A172 (cell line): ENCODE results near the gene UNC45B. TPM values are rescaled to one million over a fixed set of nuclear protein-coding genes. Genes with fewer than 3 reads are reported as not detected.
A peak's percentile ranks its signal among the peaks of the same experiment; 100 is the strongest.
"Not testable (repeated sequence)": the region's sequence is repeated elsewhere in the genome, so short reads cannot be mapped to it uniquely, and the experiment has no call there.

Source experiments
- DNase-seq: peaks from one replicate; pipeline ENCODE4 v3.0.0-alpha.2; 2015; ENCODE audit warnings: low spot score
- total RNA-seq: library from RNA; depleted of rRNA; stranded (reverse); fragments of >200 nt; shearing (Covaris generic); gene quantifications from 2 replicates; pipeline ENCODE4 v1.2.3, GENCODE V29; 2014; rRNA removed

UNC45B gene, protein sequence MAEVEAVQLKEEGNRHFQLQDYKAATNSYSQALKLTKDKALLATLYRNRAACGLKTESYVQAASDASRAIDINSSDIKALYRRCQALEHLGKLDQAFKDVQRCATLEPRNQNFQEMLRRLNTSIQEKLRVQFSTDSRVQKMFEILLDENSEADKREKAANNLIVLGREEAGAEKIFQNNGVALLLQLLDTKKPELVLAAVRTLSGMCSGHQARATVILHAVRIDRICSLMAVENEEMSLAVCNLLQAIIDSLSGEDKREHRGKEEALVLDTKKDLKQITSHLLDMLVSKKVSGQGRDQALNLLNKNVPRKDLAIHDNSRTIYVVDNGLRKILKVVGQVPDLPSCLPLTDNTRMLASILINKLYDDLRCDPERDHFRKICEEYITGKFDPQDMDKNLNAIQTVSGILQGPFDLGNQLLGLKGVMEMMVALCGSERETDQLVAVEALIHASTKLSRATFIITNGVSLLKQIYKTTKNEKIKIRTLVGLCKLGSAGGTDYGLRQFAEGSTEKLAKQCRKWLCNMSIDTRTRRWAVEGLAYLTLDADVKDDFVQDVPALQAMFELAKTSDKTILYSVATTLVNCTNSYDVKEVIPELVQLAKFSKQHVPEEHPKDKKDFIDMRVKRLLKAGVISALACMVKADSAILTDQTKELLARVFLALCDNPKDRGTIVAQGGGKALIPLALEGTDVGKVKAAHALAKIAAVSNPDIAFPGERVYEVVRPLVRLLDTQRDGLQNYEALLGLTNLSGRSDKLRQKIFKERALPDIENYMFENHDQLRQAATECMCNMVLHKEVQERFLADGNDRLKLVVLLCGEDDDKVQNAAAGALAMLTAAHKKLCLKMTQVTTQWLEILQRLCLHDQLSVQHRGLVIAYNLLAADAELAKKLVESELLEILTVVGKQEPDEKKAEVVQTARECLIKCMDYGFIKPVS
- total RNA-seq = not detected in 2 replicates

DNA sequence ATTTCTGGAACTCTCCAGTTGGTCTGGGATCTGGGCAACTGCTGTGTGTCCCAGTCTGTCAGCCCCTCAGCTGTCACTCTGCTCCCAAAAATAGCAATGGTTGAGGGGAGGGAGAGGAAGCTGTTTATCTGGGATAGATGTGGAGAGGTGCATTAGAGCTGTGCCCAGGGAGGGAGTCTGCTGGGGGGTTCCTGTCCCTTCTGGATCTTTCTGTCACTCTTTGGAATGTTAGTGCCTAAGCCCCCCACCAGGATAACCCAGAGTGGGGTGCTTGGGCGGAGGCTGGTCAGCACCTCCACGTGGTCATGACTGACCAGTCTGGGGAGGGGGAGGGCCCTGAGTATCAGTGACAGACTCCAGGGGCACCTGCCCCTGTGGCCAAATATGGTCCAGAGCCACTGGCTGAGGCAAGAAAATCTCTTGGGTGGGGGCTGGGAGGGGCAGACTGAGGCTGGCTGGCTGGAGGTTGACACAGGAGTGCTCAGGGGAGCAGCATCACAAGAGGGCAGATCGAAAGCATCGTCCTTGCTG lies at the start of gene UNC45B:
UNC45B (plus strand) TSS at position 443 of the 531 bp plus-strand sequence. CDS start 447 bp downstream, outside the sequence.
- DNase-seq = no peak

DNA sequence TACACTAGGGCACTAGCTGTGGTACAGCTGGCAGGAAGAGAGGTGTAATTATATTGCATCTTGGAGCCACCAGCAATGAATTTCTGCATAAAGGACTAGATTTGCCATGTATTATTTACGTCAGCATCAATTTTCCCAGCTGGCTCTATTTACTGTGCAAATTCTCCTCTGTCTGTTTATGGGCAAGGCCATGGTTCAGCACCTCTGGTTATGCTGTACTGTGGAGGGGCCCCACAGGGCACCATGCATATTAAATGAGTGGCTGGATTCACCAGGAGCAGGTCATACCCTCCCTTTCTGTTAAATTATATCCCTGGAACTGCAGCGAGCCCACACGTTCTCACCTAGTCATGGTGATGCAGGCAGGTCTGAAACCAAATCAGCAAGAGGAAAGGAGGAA lies 47.7 kb upstream of the UNC45B start:
- DNase-seq = no peak

DNA sequence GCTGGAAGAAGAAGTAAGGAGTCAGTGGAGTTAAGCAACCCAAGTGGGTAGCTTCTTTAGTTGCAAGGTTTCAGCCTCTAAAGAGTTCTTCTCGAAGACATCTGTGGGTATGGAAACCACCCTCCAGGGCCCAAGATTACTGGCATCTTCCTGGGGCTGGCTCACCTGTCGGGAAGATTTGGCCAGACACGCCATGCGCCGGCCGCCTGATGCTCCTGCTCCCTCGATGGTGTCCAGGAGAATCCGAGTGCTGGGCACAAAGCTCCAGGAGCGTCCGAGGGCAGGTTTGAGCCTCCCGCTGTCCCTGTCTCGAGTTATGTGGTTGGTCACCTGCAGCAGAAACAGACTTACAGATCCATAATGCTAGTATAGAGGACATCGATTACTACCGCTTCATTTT lies 46.6 kb upstream of the UNC45B start:
- no peak for DNase-seq

DNA sequence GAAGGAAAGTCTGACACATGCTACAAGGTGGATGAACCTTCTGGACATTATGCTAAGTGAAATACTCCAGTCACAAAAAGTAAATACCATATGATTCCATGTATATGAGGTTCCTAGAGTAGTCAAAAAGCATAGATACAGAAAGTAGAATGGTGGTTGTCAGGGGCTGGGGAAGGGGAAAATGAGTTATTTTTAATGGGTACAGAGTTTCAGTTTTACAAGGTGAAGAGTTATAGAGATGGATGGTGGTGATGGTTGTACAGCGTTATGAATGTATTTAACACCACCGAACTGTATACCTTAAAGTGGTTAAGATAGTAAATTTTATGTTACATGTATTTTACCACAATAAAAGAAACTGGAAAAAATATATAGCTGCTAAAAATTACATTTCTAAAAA lies 45.9 kb upstream of the UNC45B start:
- DNase-seq = no peak

DNA sequence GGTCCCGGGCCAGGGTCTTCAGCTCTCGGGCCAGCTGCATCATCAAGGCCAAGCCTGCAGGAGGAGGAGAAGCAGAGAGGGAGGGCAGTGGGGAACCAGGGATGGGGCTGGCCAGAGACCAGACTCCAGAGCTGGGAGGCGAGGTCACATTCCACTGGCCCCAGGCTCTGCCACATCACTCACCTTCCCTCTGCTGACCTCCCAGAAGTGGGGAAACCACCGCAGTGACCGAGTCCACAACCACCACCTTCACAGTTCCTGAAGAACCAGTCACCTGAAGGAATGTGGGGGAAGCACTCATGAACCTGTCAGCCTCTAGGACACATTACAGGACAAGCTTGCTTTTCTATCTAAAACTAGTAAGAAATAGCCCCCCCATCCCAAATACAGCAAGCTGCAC lies 44.3 kb upstream of the UNC45B start:
- DNase-seq = no peak

DNA sequence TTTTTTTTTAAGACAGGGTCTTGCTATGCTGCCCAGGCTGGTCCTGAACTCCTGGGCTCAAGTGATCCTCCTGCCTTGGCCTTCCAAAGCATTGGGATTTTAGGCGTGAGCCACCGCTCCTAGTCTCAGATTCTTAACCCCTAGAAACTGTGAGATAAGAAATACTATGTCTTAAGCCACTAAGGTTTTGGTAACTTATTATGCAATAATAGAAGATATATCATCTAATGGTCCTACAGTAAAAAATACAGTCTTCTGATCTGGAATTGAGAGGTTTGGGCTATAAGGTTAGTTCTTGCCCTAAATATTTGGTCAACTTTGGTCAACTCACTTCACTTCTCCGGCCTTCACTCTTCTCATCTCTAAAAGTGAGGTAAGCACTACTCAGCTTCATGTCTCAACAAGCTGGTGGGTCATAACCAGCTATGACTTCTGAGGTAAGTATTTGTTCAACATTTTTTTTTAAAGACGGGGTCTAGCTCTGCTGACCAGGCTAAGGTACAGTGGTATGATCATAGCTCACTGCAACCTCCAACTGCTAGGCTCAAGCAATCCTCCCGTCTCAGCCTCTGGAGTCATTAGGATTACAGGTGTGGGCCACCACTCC lies 42.7 kb upstream of the UNC45B start:
- DNase-seq = no peak

DNA sequence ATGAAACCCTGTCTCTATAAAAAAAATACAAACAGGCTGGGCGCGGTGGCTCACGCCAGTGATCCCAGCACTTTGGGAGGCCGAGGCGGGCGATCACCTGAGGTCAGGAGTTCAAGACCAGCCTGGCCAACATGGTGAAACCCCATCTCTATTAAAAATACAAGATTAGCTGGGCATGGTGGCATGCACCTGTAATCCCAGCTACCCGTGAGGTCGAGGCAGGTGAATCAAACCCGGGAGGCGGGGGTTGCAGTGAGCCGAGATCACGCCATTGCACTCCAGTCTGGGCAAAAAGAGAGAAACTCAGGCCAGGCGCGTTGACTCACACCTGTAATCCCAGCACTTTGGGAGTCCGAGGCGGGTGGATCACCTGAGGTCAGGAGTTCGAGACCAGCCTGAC lies 36.8 kb upstream of the UNC45B start:
- not testable (repeated sequence) for DNase-seq

DNA sequence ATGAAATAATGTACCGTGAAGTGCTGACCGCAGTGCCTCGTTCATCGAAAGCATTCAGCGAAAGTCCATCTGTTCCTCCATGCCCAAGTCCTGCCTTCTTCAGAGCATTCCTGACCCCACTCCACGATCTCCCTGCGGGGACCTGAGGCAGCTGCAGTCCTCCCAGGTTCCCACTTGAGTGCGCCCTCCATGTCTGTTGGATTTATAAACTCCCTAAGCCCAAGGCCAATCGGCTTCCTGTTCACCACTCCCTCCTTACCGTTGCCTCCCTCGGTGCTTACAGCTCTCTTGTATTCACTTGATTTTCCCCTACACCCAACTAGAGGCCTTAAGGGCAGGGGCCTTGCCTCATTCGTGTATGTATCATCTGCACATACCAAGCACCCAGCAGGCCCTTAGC lies 30.8 kb upstream of the UNC45B start:
- DNase-seq = no peak

DNA sequence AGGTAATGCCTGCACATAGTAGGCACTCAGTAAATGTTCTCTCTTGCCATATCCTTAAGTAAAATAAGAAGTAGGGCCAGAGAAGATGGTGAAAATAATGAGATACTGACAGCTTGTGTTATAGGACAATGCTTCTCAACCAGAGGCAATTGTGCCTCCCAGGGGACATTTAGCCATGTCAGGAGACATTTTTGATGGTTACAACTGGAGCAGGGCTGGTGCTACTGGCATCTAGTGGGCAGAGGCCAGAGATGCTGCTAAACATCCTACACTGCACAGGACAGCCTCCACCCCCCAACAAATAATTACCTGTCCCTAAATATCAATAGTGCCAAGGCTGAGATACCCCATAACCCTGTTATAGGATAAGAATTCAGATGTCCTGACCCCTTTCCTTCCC lies 29.6 kb upstream of the UNC45B start:
- peak; percentile 27 for DNase-seq

DNA sequence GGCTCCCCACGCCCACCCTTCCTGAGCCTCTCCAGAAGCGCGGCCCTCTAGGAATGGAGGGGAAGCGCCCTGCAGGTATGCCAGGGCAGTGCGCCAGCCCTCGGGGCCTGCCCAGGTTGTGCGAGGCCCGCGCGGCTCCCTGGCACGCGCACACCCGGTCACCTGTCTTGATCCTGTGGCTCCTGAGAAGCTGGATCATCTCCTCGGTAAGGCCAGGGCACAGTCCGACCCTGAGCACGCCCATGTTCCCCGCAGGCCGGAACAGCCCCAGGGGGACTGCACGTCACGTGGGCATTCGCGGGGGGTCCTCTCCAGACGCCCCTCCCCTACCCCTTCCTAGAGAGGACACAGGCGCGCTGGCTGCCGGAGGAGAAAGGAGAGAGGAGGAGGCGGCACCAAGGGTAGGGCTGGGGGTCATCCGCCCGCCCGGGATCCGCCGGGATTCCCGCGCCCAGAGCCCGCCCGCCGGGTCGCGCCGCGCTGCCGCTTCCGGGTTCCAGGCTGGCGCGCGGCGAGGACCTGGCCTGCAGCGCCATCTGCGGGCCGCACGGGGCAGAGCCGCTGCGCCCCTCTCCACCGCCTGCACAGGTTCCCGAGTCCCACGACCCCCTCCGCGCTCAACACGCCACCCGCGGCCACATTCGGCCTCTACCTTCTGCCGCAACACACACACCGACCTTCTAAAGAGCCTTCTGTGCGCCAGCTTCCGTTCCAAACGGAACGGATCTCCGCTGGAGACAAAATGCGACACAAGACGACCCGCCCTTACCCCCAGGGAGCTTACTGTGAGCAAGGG lies 28.0 kb upstream of the UNC45B start, which contains the start of gene RAD51D:
RAD51D (minus strand) TSS at position 491 of the 796 bp plus-strand sequence; CDS start at position 244, 247 bp downstream.
- peak; percentile 51 for DNase-seq

DNA sequence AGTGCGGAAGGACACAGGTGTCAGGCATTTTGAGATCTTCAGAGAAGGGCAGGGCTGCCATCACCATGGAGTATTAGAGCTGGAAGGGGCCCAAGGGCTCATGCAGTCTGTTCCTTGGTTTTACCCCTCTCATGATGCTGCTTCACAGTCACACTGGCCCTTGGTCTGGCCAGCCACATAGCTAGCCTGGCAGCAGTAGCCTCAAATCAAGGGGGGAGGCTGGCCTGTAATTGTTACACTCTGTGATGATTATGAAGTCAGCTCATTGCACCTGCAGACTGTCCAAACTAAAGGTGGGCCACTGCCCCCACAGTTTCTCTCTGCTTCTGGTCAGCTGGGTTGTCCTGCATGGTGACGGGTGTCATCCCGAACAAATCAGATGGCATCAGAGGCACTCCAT lies 26.3 kb upstream of the UNC45B start, which contains the start of gene FNDC8:
FNDC8 (plus strand) TSS at position 301 of the 400 bp plus-strand sequence; CDS start at position 380, 79 bp downstream.
- DNase-seq = no peak

DNA sequence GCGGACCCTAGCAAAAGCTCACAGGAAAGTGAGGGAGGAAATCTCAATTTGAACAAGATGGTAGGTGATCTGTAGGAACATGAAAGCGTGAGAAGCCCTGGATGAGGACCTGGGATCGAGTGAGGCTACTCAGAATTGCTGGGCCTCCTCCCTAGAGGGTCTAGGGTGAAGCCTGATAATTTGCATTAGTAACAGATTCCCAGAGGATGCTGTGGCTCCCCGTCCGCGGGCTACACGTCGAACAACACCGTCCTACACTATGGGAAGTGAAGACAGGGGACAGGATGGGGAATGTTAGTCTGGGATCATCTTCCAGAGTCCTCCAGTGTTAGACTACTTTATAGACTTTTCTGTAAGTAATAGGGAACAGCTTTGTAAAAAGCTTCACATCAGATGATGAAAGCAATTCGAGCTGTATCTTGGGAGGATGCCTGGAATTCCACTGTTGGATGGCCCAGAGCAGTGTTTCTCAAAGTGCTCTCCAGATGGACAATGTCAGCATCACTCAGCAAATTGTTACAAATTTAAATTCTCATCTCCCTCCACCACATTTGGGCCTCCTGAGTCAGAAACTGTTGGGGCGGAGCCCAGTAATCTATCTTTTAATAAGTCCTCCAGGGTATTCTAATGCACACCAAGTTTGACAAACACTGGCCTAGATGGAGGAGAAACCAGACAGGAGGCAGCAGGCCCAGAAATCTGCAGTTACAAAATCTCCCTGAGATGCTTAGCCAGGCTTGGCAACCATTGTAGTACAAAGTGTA lies 19.7 kb upstream of the UNC45B start:
- DNase-seq = no peak

DNA sequence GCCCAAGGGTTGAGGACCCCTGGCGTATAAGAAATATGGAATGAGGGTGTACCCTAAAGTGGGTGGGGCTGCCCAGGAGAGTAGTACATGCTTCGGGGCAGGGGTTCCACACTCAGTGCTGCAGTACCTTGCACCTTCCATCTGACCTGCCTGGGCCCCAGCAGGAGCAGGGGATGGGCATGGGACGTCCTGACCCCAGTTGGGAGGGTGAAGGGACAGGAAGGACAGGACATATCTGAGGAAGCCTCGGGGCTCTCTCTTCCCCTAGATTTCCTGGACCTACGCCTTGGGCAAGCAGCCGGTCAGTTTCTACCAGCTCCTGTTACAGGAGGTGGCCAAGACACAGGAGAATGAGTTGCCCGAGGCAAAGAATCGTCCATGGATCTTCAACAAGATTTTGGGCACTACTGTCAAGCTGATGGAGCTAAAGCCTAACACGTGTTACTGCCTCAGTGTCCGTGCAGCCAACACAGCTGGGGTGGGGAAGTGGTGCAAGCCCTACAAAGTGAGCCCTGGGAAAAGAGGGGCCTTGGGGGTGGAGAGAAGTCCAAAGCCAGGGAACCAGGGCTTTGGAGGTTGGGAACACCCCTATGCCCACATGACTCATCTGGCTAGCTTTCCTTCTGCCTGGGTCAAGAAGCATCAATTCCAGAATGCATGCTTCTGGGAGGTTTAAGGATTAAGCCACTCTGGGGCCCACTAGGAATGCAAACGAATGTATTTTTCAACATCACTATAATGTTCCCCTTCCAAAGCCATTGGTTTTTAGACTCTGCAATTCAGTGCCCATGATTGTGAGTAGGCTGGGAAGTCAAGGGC lies 18.3 kb upstream of the UNC45B start:
- no peak for DNase-seq

DNA sequence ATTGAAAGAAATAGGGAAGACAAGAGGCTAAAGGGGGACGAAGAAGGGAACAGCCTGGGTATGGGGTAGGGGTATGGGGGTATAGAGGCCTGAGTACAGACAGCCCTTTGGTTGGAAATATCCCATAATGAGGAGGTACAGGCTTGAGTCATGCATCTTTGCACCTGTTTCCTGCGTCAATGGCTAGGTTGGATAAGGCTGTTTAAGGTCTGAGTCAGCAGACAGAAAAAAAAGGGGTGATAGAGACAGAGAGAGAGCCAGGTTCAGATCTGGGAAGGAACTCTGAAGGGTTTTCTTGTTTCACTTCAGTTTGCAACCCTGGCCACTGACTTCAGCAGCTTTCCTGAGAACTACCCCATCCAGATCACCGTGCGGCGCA lies 17.7 kb upstream of the UNC45B start:
- peak; percentile 22 for DNase-seq

DNA sequence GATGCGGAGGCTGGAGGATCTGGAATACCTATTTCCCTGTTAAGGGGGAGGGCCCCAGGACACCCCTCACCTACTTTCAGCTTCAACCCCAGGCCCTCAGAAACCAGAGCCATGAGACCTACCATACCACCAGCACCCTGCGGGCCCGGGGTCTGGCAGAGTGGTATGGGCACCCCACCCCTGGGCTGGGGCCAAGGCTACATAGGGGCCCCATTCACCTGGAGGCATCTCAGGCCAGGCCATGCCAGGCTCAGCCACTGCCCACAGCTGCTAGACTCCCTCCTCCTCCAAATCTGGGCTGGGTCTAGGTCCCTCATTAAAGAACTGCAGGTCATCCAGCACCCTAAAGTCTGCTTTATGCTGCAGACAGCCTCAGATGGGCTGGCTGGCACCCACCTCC lies 17.2 kb upstream of the UNC45B start:
- DNase-seq = no peak

DNA sequence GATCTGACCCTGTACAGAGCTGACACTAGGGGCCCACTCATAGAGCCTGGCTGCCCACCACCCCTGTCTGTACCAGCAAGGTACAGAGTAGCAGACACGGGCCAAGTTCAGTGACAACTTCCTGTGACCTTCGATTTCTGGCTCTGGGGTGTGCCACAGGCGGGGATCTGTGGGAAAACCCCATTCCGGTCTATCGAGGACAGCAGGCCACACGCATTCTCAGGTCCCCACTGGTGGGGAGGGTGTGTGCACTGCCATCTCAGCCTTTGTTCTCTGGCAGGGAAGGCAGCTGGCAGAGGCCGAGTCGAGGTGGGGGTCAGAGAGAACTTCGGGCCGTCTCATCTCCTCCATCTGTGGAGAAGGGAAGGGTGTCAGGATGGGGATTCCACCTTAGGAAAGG lies 15.5 kb upstream of the UNC45B start:
- DNase-seq = no peak

DNA sequence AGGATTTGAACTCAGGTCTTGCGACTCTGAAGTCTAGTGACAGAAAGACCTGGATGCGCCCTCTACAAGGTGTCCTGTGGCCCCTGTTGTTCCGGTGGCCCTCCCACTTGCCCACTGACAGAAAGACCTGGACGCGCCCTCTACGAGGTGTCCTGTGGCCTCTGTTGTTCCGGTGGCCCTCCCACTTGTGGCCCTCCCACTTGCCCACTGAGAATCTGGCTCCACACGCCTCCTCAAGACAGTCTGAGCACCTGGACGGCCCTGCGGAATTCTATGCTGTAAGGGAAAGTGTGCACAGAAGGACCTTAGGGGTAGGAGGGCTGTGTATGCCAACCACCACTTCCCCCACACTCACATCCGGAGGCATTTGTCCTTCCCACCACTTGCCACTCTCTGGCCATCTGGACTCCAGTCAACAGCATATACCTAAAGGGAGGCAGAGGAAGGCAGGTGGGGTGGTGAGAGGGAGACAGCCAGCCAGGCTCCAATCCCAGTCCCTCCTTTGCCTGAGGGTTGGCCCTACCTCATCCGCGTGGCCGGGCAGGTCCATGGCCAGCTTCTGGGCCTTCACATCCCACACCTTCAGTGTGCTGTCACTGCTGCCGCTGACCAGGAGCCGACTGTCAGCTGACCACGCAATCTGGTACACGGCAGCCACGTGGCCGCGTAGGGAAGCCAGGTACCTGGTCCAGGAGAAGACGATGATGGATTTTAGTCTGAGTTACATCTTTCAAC lies 14.6 kb upstream of the UNC45B start:
- DNase-seq = no peak

DNA sequence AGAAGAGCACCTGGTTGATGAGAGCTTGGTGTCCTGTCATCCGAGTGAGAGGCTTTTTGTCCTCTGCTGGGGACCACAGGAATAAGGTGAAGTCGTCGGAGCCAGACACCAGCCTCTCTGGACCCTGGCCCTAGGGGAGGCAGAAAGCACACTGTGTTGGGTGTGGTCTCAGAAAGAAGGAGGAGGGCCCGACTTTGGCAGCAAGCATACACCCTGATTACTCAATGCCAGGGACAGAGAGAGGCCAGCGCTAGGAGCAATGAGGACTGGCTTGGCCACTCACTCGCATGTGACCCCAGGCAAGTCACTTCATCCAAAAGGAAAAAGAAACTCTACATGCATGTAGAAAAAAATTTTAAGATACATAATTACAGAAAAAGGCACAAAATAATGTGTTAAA lies 12.3 kb upstream of the UNC45B start:
- DNase-seq = no peak

DNA sequence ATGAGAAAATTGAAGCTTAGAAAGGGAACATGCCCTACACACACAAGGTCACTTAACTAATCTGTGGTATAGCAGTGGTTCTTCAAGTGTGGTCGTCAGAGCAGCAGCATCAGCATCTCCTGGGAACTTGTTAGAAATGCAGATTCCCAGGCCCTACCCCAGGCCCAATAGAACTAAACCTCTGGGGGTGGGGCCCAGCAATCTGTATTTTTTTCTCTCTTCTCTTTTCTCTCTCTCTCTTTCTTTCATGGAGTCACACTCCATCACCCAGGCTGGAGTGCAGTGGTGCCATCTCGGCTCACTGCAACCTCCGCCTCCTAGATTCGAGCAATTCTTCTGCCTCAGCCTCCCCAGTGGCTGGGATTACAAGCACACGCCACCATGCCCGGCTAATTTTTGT lies 9.4 kb upstream of the UNC45B start:
- DNase-seq = no peak
